HL-60 (cell line): ENCODE results near the gene PAQR5.

Experiments
- DNase-seq, 2 experiments: peaks; one replicate each; pipeline ENCODE4 v3.0.0-alpha.2; 2010 to 2020; ENCODE audit warnings: low read depth in 1 of 2, low spot score in 1 of 2
- H3K27ac ChIP-seq: fragments of 250-450 bp; sonication (Bioruptor Pico); replicated peaks from 2 replicates; pipeline ENCODE4 v1.5.1; 2020; ENCODE audit warnings: mild to moderate bottlenecking, moderate library complexity
- H3K27me3 ChIP-seq: fragments of 250-450 bp; sonication (Bioruptor Pico); 2 replicates; pipeline ENCODE4 v1.5.1; 2021; ENCODE audit warnings: mild to moderate bottlenecking, moderate library complexity; ENCODE audit not compliant: insufficient read depth, poor library complexity, severe bottlenecking
- H3K4me3 ChIP-seq: replicated peaks from 2 replicates; pipeline ENCODE4 v1.5.1; 2011; ENCODE audit warnings: mild to moderate bottlenecking, control low read depth, low read length; ENCODE audit not compliant: insufficient read depth
- CTCF ChIP-seq: IDR thresholded peaks from one replicate; pipeline ENCODE4 v1.5.1; 2011; ENCODE audit warnings: low read length, control low read depth, inconsistent platforms; ENCODE audit not compliant: insufficient read depth
- GABPA ChIP-seq: IDR thresholded peaks from 2 replicates; pipeline ENCODE4 v1.6.1; 2012; ENCODE audit warnings: low read depth
- POLR2AphosphoS5 ChIP-seq: IDR thresholded peaks from 2 replicates; pipeline ENCODE4 v1.6.1; 2012; ENCODE audit warnings: low read depth
- REST ChIP-seq: IDR thresholded peaks from 2 replicates; pipeline ENCODE4 v1.6.1; 2012; ENCODE audit warnings: low read depth; ENCODE audit not compliant: insufficient replicate concordance
- SPI1 ChIP-seq: IDR thresholded peaks from 2 replicates; pipeline ENCODE4 v1.6.1; 2012; ENCODE audit warnings: low read depth, mild to moderate bottlenecking, borderline replicate concordance

Gene PAQR5

GRCh38 chr15:69417581-69417980 is 118.9 kb downstream of the PAQR5 start:
- DNase-seq, result no peak
- no peak overlapping the region for H3K27ac ChIP-seq
- TF ChIP-seq SPI1 (no peak), GABPA (no peak), POLR2AphosphoS5 (no peak)
- H3K4me3 ChIP-seq, result no peak overlapping the region
- no peaks in the 10 kb centered on the region for H3K27me3 ChIP-seq

GRCh38 chr15:69421498-69421897 is 122.8 kb downstream of the PAQR5 start:
- H3K27me3 ChIP-seq, result no peaks in the 10 kb centered on the region
- no peak overlapping the region for H3K27ac ChIP-seq
- no peak overlapping the region for H3K4me3 ChIP-seq
- no peak for TF ChIP-seq GABPA
- no peak for TF ChIP-seq SPI1
- no peak for TF ChIP-seq REST
- no peak for TF ChIP-seq CTCF
- no peak for TF ChIP-seq POLR2AphosphoS5
- DNase-seq, result no peak

GRCh38 chr15:69422336-69422895 is 123.7 kb downstream of the PAQR5 start:
- no peak for TF ChIP-seq GABPA
- no peak for TF ChIP-seq CTCF
- no peak for TF ChIP-seq REST
- no peak for TF ChIP-seq SPI1
- no peak for TF ChIP-seq POLR2AphosphoS5
- no peak for DNase-seq
- H3K27ac ChIP-seq, result no peak overlapping the region
- H3K27me3 ChIP-seq, result no peaks in the 10 kb centered on the region
- H3K4me3 ChIP-seq, result no peak overlapping the region

GRCh38 chr15:69424001-69424400 is 125.3 kb downstream of the PAQR5 start:
- no peak for TF ChIP-seq CTCF
- no peak for TF ChIP-seq SPI1
- TF ChIP-seq GABPA, result no peak
- TF ChIP-seq POLR2AphosphoS5, result no peak
- no peak for TF ChIP-seq REST
- no peak overlapping the region for H3K27ac ChIP-seq
- H3K27me3 ChIP-seq, result no peaks in the 10 kb centered on the region
- H3K4me3 ChIP-seq, result no peak overlapping the region
- DNase-seq, result no peak
